Neutrophil (primary cell): ENCODE measurements around the gene GSK3A.

Source experiments
- H3K27ac ChIP-seq: fragments of 200-600 bp; sonication (generic); 2 replicates; pipeline ENCODE4 v1.5.1; 2016; ENCODE audit warnings: mild to moderate bottlenecking, moderate library complexity
- H3K27me3 ChIP-seq: fragments of 200-600 bp; sonication (generic); 2 replicates; pipeline ENCODE4 v1.6.0; 2016; ENCODE audit warnings: mild to moderate bottlenecking
- H3K36me3 ChIP-seq: fragments of 200-600 bp; sonication (generic); 2 replicates; pipeline ENCODE4 v1.5.1; 2017
- H3K4me1 ChIP-seq, 2 experiments: fragments of 200-600 bp in 1 of 2; sonication (generic) in 1 of 2; 1 replicate in 1 of 2; 2 replicates in 1 of 2; pipeline versions ENCODE4 v1.5.1 to v1.6.1; 2013 to 2016; ENCODE audit warnings: low read depth in 1 of 2, low read length in 1 of 2, mild to moderate bottlenecking in 1 of 2, moderate library complexity in 1 of 2; ENCODE audit not compliant: control insufficient read depth in 1 of 2, insufficient read depth in 1 of 2
- H3K4me3 ChIP-seq, 2 experiments: fragments of 200-600 bp in 1 of 2; sonication (generic) in 1 of 2; 1 replicate in 1 of 2; 2 replicates in 1 of 2; pipeline ENCODE4 v1.5.1; 2013 to 2016; ENCODE audit warnings: low read depth in 1 of 2, low read length in 1 of 2, mild to moderate bottlenecking in 1 of 2, moderate library complexity in 1 of 2
- H3K9me3 ChIP-seq: fragments of 200-600 bp; sonication (generic); 2 replicates; pipeline ENCODE4 v1.5.1; 2016
- CTCF ChIP-seq: fragments of 200-600 bp; sonication (generic); IDR thresholded peaks from 2 replicates; pipeline ENCODE4 v1.5.1; 2016; ENCODE audit warnings: antibody characterized with exemption

Gene GSK3A

DNA sequence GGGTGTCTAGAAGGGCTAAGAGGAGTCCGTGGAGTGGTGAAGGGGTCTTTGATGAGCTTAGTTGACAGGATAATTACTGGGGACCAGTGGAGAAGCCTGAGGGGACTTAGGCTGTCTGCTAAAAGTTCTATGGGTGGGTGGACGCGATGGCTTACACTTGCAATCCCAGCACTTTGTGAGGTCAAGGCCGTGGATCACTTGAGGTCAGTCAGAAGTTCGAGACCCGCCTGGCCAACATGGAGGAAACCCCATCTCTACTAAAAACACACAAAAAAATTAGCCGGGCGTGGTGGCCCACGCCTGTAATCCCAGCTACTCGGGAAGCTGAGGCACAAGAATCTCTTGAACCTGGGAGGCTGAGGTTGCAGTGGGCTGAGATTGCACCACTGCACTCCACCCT, 2.8 kb upstream of the GSK3A start:
- Histone ChIP-seq H3K9me3 (no peaks in the 10 kb centered on the region), H3K4me1 (peaks cover 38 to 43% of the 10 kb centered on the region in 2 experiments), H3K27me3 (no peaks in the 10 kb centered on the region), H3K36me3 (peaks cover 20% of the 10 kb centered on the region), H3K4me3 (peak overlapping the region; percentile 65 to 94), H3K27ac (peak overlapping the region; percentile 90)
- no peak for TF ChIP-seq CTCF

DNA sequence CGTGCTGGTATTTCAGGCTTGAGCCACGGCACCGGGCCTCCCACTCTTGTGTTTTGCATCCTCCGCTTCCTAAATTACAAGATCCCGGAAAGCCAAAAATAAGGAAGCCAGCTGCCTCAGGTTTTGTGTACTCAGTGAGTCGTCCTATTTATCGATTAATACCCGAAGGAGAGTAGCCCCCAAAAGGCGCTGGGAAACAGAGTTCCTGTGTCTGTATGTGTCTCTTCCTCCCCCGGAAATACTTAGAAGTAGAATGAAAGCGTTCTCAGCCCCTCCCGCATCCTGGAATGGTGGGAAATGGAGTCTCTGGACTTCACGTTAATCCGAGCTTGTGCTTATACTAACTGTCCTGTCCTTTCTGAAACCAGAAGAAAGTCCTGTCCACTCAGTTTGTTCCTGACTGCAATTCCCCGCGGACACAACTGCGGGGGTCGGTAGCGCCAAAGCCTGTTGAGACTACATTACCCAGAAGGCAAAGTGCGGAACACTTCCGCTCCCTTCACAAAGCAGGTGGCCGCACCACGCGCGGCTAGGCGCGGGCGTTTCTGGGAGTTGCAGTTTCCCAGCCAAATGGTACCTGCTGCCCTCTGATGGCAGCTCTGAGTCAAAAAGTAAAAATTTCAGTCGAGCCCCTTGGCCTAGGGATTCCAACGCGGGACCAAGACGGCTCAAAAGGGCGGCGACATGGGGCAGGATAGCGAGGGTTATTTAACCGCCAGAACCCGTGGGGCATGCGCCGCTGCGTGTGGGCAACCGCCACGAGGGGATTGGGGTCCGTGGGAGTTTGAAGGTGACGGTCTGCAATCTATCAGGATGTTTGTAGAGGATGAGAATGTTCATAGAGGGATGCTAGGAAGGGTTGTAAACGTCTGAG, 2.2 kb upstream of the GSK3A start:
- TF ChIP-seq CTCF, result peak; percentile 85
- H3K9me3 ChIP-seq, result no peaks in the 10 kb centered on the region
- peaks cover 18% of the 10 kb centered on the region for H3K36me3 ChIP-seq
- H3K27me3 ChIP-seq, result no peaks in the 10 kb centered on the region
- H3K27ac ChIP-seq, result peak overlapping the region; percentile 90
- H3K4me1 ChIP-seq, result peaks cover 45 to 48% of the 10 kb centered on the region in 2 experiments
- peak overlapping the region; percentile 65 to 94 for H3K4me3 ChIP-seq

DNA sequence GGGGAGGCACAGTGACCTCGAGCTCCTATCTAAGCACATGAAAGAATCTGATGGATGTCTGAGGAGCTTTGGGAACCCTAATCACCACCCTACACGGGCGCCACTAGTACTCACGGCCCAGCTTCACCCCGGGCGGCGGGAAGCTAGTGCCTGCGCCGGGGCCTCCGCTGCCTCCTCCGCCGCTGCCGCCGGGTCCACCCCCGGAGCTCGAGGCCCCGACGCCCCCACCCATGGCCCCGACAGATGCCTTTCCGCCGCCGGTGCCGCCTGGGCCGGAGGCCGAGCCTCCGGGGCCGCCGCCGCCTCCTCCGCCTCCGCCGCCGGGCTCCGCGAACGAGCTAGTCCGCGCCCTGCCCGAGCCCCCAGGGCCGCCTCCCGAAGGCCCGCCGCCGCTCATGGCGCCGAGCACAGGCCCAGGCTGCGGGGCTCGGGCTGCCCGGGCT, 312 bp downstream of the GSK3A start:
- Histone ChIP-seq H3K9me3 (no peaks in the 10 kb centered on the region), H3K4me3 (peak overlapping the region; percentile 65 to 77), H3K27me3 (no peaks in the 10 kb centered on the region), H3K27ac (peak overlapping the region; percentile 90), H3K36me3 (peaks cover 16% of the 10 kb centered on the region), H3K4me1 (peaks cover 45 to 48% of the 10 kb centered on the region in 2 experiments)
- no peak for TF ChIP-seq CTCF

DNA sequence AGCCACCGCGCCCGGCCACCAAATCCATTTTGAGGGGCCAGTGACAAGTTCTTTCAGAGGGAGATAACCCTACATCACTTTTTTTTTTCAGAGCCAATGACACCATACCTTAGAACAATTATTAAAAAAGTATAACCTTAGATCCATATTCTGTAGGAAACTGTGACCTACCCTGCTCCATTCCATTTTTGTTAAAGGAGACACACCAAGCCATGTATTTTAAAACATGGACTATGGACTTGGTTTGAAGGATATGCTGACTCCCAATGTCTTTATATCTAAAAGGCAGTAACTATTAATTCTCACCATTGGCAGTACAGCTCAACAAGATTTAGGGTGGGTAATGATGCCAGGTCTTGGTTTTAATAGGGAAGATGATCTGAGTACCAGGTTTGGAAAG, 1.1 kb downstream of the GSK3A start:
- Histone ChIP-seq H3K9me3 (no peaks in the 10 kb centered on the region), H3K27me3 (no peaks in the 10 kb centered on the region), H3K27ac (peak overlapping the region; percentile 90), H3K4me3 (peak overlapping the region; percentile 65 to 77), H3K36me3 (peaks cover 24% of the 10 kb centered on the region), H3K4me1 (peaks cover 45 to 48% of the 10 kb centered on the region in 2 experiments)
- no peak for TF ChIP-seq CTCF

- no peaks in the 10 kb centered on the region for H3K9me3 ChIP-seq
- H3K27me3 ChIP-seq, result no peaks in the 10 kb centered on the region
- no peak for TF ChIP-seq CTCF
- H3K4me3 ChIP-seq, result no peak overlapping the region
- H3K36me3 ChIP-seq, result peaks cover 40% of the 10 kb centered on the region
- H3K4me1 ChIP-seq, result peaks cover 40 to 43% of the 10 kb centered on the region in 2 experiments
- H3K27ac ChIP-seq, result peak overlapping the region; percentile 30
These were observed 2.7 kb downstream of the GSK3A start for GRCh38 chr19:42239544-42240220.
